Keratinocyte (primary cell): Measurements from ENCODE around the gene PGPEP1. TPM values are rescaled to one million over a fixed set of nuclear protein-coding genes. Genes with fewer than 3 reads are reported as not detected.

Source experiments
- DNase-seq: peaks from one replicate; pipeline ENCODE4 v3.0.0-alpha.2; 2011; ENCODE audit warnings: low read depth, missing footprints, low spot score
- FAIRE-seq: peaks from 2 replicates; lab custom pipeline; 2011; peaks lifted over from hg19 to GRCh38; lab: Jason Lieb, UNC
- H2AFZ ChIP-seq: 2 replicates; pipeline ENCODE4 v1.6.0; 2012; ENCODE audit warnings: low read length, control low read depth, inconsistent platforms; ENCODE audit not compliant: control insufficient read depth
- H3K27ac ChIP-seq: 2 replicates; pipeline ENCODE4 v1.5.1; 2011; ENCODE audit warnings: low read length; ENCODE audit not compliant: control insufficient read depth, insufficient read depth
- H3K27me3 ChIP-seq: 3 replicates; pipeline ENCODE4 v1.6.0; 2011; ENCODE audit warnings: low read length; ENCODE audit not compliant: control insufficient read depth, insufficient read depth; ENCODE audit errors: extremely low read depth
- H3K36me3 ChIP-seq, 2 experiments: 2 replicates in 1 of 2; 3 replicates in 1 of 2; pipeline ENCODE4 v1.5.1; 2011; ENCODE audit warnings: low read length in 2 of 2, mild to moderate bottlenecking in 1 of 2; ENCODE audit not compliant: control insufficient read depth in 2 of 2, insufficient read depth in 2 of 2; ENCODE audit errors: extremely low read depth in 1 of 2
- H3K4me1 ChIP-seq: 3 replicates; pipeline ENCODE4 v1.5.1; 2011; ENCODE audit warnings: low read length; ENCODE audit not compliant: control insufficient read depth, insufficient read depth; ENCODE audit errors: extremely low read depth
- H3K4me2 ChIP-seq: 3 replicates; pipeline ENCODE4 v1.6.0; 2011; ENCODE audit warnings: low read depth, low read length; ENCODE audit not compliant: control insufficient read depth, insufficient read depth; ENCODE audit errors: extremely low read depth
- H3K4me3 ChIP-seq, 3 experiments: fragments of 200-600 bp in 1 of 3; sonication (generic) in 1 of 3; 2 replicates in 2 of 3; 3 replicates in 1 of 3; pipeline ENCODE4 v1.5.1; 2011 to 2016; ENCODE audit warnings: low read length in 3 of 3, mild to moderate bottlenecking in 3 of 3, control low read depth in 2 of 3, inconsistent platforms in 1 of 3, low read depth in 1 of 3, mixed read lengths in 1 of 3, mixed run types in 1 of 3, moderate library complexity in 1 of 3; ENCODE audit not compliant: control insufficient read depth in 2 of 3, insufficient read depth in 2 of 3; ENCODE audit errors: extremely low read depth in 1 of 3
- H3K79me2 ChIP-seq: 2 replicates; pipeline ENCODE4 v1.6.0; 2012; ENCODE audit warnings: low read length; ENCODE audit not compliant: control insufficient read depth, insufficient read depth
- H3K9ac ChIP-seq: 3 replicates; pipeline ENCODE4 v1.6.0; 2011; ENCODE audit warnings: low read length; ENCODE audit not compliant: control insufficient read depth, insufficient read depth; ENCODE audit errors: extremely low read depth
- H3K9me1 ChIP-seq: 3 replicates; pipeline ENCODE4 v1.6.0; 2011; ENCODE audit warnings: low read length; ENCODE audit not compliant: control insufficient read depth, insufficient read depth; ENCODE audit errors: extremely low read depth
- H3K9me3 ChIP-seq: 2 replicates; pipeline ENCODE4 v1.5.1; 2012; ENCODE audit warnings: low read depth, low read length; ENCODE audit not compliant: control insufficient read depth
- H4K20me1 ChIP-seq: 3 replicates; pipeline ENCODE4 v1.6.0; 2011; ENCODE audit warnings: low read length; ENCODE audit not compliant: control insufficient read depth, insufficient read depth; ENCODE audit errors: extremely low read depth
- EZH2 ChIP-seq: IDR thresholded peaks from one replicate; pipeline ENCODE4 v1.6.1; 2012; ENCODE audit warnings: inconsistent platforms, mild to moderate bottlenecking, low read length, moderate library complexity
- dilution Hi-C: fragments of 300-500 bp; cut with MboI; formaldehyde crosslinking; loops from one replicate; pipeline ENCODE4 v1.7.0; 2020; ENCODE audit warnings: low sequenced_read_pairs; ENCODE audit not compliant: extremely low pct_ligation_motif_present
- polyA plus RNA-seq, 5 experiments: library from polyadenylated mRNA; depleted of rRNA in 3 of 5; stranded (reverse) in 3 of 5; stranded (forward) in 1 of 5; unstranded in 1 of 5; fragments of >200 nt; gene quantifications; 1 replicate in 1 of 5; 2 replicates in 3 of 5; 3 replicates in 1 of 5; pipeline versions ENCODE4 v1.2.1 to v1.2.3, GENCODE V29; 2011 to 2012; ENCODE audit warnings: missing spikeins in 2 of 5, low read depth in 1 of 5, low replicate concordance in 1 of 5
- TF ChIP-seq, protein P1 (sequence below), 3 experiments: IDR thresholded peaks in 1 of 3; conservative IDR thresholded peaks in 1 of 3; optimal IDR thresholded peaks in 1 of 3; 2 replicates in 2 of 3; 3 replicates in 1 of 3; pipeline versions ENCODE3 to v1.5.1; 2011; ENCODE audit warnings: low read length in 3 of 3, mild to moderate bottlenecking in 3 of 3, moderate library complexity in 2 of 3, control low read depth in 1 of 3, inconsistent platforms in 1 of 3; ENCODE audit not compliant: insufficient read depth in 2 of 3; ENCODE audit errors: extremely low read depth in 1 of 3

The PGPEP1 gene
- polyA plus RNA-seq, 1 donor (not counting 4 experiments of a cell fraction or from before 2014, with no cell fraction given) = 5.6 TPM

GRCh38 chr19:18297308-18297707 lies 43.1 kb upstream of the PGPEP1 start:
- no peaks in the 10 kb centered on the region for H3K27me3 ChIP-seq
- dilution Hi-C loops = no loop called here
- no peak for FAIRE-seq

GRCh38 chr19:18298601-18299000 lies 41.8 kb upstream of the PGPEP1 start:
- no peak overlapping the region for H3K4me2 ChIP-seq
- no peaks in the 10 kb centered on the region for H3K79me2 ChIP-seq
- no peak overlapping the region for H3K27ac ChIP-seq
- H3K9me3 ChIP-seq = no peaks in the 10 kb centered on the region
- H3K9ac ChIP-seq = no peak overlapping the region
- dilution Hi-C loops = no loop called here
- H2AFZ ChIP-seq = no peak overlapping the region
- no peaks in the 10 kb centered on the region for H4K20me1 ChIP-seq
- H3K36me3 ChIP-seq = no peaks in the 10 kb centered on the region
- no peaks in the 10 kb centered on the region for H3K27me3 ChIP-seq
- H3K4me3 ChIP-seq = no peak overlapping the region
- TF ChIP-seq EZH2 = no peak
- TF ChIP-seq, protein P1, sequence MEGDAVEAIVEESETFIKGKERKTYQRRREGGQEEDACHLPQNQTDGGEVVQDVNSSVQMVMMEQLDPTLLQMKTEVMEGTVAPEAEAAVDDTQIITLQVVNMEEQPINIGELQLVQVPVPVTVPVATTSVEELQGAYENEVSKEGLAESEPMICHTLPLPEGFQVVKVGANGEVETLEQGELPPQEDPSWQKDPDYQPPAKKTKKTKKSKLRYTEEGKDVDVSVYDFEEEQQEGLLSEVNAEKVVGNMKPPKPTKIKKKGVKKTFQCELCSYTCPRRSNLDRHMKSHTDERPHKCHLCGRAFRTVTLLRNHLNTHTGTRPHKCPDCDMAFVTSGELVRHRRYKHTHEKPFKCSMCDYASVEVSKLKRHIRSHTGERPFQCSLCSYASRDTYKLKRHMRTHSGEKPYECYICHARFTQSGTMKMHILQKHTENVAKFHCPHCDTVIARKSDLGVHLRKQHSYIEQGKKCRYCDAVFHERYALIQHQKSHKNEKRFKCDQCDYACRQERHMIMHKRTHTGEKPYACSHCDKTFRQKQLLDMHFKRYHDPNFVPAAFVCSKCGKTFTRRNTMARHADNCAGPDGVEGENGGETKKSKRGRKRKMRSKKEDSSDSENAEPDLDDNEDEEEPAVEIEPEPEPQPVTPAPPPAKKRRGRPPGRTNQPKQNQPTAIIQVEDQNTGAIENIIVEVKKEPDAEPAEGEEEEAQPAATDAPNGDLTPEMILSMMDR (optimal IDR thresholded peaks at IDR 0.05 in 1 of 3, IDR thresholded peaks at IDR 0.05 in 1 of 3, conservative IDR thresholded peaks at IDR 0.05 in 1 of 3; ENCODE audit: extremely low read depth in 1 of 3, insufficient read depth in 2 of 3, low read length in 3 of 3) = no peak
- no peaks in the 10 kb centered on the region for H3K9me1 ChIP-seq
- no peaks in the 10 kb centered on the region for H3K4me1 ChIP-seq
- DNase-seq (no peak), FAIRE-seq (no peak)

More at GRCh38 chr19:18297308-18297707, 43.1 kb upstream of the PGPEP1 start:
- no peak for DNase-seq
- Histone ChIP-seq H3K4me1 (peaks cover 10% of the 10 kb centered on the region), H3K27ac (no peak overlapping the region), H3K9me3 (no peaks in the 10 kb centered on the region), H3K79me2 (no peaks in the 10 kb centered on the region), H3K36me3 (no peaks in the 10 kb centered on the region), H3K4me3 (no peak overlapping the region), H3K9me1 (no peaks in the 10 kb centered on the region), H3K9ac (no peak overlapping the region), H2AFZ (no peak overlapping the region), H4K20me1 (no peaks in the 10 kb centered on the region), H3K4me2 (no peak overlapping the region)
- TF ChIP-seq, protein P1 (optimal IDR thresholded peaks at IDR 0.05 in 1 of 3, IDR thresholded peaks at IDR 0.05 in 1 of 3, conservative IDR thresholded peaks at IDR 0.05 in 1 of 3; ENCODE audit: extremely low read depth in 1 of 3, insufficient read depth in 2 of 3, low read length in 3 of 3) = no peak
- no peak for TF ChIP-seq EZH2
